Natural killer cell (primary cell): ENCODE data around the gene UBE2R2. TPM values are rescaled to one million over a fixed set of nuclear protein-coding genes. Genes with fewer than 3 reads are reported as not detected.
"Not testable (repeated sequence)": the region's sequence is repeated elsewhere in the genome, so short reads cannot be mapped to it uniquely, and the experiment has no call there.

Experiments
- ATAC-seq, 3 donors: fragments of 150-1000 bp in 2 of 3; fragments of 200-7000 bp in 1 of 3; cut with Tn5 transposase; 1 replicate in 1 of 3; 2 replicates in 2 of 3; pipeline ENCODE4 v1.10.0; 2021; ENCODE audit warnings: mild to moderate bottlenecking in 2 of 3, moderate library complexity in 2 of 3
- DNase-seq, 2 donors: peaks; one replicate each; pipeline versions ENCODE4 v3.0.0 to v3.0.0-alpha.2; 2013 to 2021; ENCODE audit warnings: mixed read lengths in 1 of 2
- H3K27ac ChIP-seq: one replicate; pipeline ENCODE4 v1.5.1; 2013; ENCODE audit warnings: mild to moderate bottlenecking, low read length
- H3K27me3 ChIP-seq: one replicate; pipeline ENCODE4 v1.6.1; 2013; ENCODE audit warnings: low read length; ENCODE audit not compliant: control insufficient read depth, insufficient read depth
- H3K36me3 ChIP-seq: one replicate; pipeline ENCODE4 v1.6.1; 2013; ENCODE audit warnings: low read length; ENCODE audit not compliant: control insufficient read depth, insufficient read depth
- H3K4me1 ChIP-seq: one replicate; pipeline ENCODE4 v1.6.1; 2013; ENCODE audit warnings: low read length; ENCODE audit not compliant: control insufficient read depth, insufficient read depth
- H3K4me3 ChIP-seq: one replicate; pipeline ENCODE4 v1.5.1; 2013; ENCODE audit warnings: low read length
- H3K9me3 ChIP-seq: one replicate; pipeline ENCODE4 v1.6.1; 2013; ENCODE audit warnings: low read length; ENCODE audit not compliant: control insufficient read depth, insufficient read depth
- H3K27ac Mint-ChIP-seq, 2 donors: one replicate each; pipeline ENCODE4 v1.8.0; 2022; ENCODE audit warnings: mild to moderate bottlenecking in 2 of 2, mixed read lengths in 2 of 2, moderate library complexity in 1 of 2
- H3K27me3 Mint-ChIP-seq, 2 donors: one replicate each; pipeline ENCODE4 v1.8.0; 2022; ENCODE audit warnings: low read depth in 2 of 2, mixed read lengths in 2 of 2
- H3K36me3 Mint-ChIP-seq: one replicate; pipeline ENCODE4 v1.8.0; 2022; ENCODE audit warnings: mixed read lengths
- H3K4me1 Mint-ChIP-seq, 2 donors: one replicate each; pipeline ENCODE4 v1.8.0; 2022; ENCODE audit warnings: mixed read lengths in 2 of 2
- H3K4me3 Mint-ChIP-seq: one replicate; pipeline ENCODE4 v1.8.0; 2022; ENCODE audit warnings: mild to moderate bottlenecking, moderate library complexity, mixed read lengths
- H3K9me3 Mint-ChIP-seq, 2 donors: one replicate each; pipeline ENCODE4 v1.8.0; 2022; ENCODE audit warnings: mixed read lengths in 2 of 2
- CTCF ChIP-seq: fragments of 200-600 bp; IDR thresholded peaks from one replicate; pipeline ENCODE4 v1.8.0; 2022; ENCODE audit warnings: antibody characterized with exemption
- WGBS: methylation state at CpG from one replicate; pipeline ENCODE4 v1.1.7; 2013; ENCODE audit warnings: missing lambda C conversion rate; ENCODE audit not compliant: insufficient coverage; 5-methylcytosine and 5-hydroxymethylcytosine counted together
- intact Hi-C: fragments of 100-400 bp; cut with micrococcal nuclease; formaldehyde crosslinking; loops from one replicate; pipeline ENCODE4 v1.14.2; 2022
- total RNA-seq, 4 donors: library from RNA; stranded (reverse); fragments of 120-200 nt in 1 of 4; gene quantifications; one replicate each; pipeline versions ENCODE4 v1.2.3 to v1.2.4, GENCODE V29; 2013 to 2022

UBE2R2 gene
- total RNA-seq, 3 donors from 2014 or later (not counting 1 experiment from before 2014, with no cell fraction given): 31.2 to 36.0 (median 31.9) TPM

GRCh38 chr9:33795819-33796218, 21.1 kb upstream of the UBE2R2 start:
- Mint-ChIP-seq H3K36me3 (no peaks in the 10 kb centered on the region), H3K4me3 (no peak overlapping the region), H3K27me3 (peaks cover 19 to 33% of the 10 kb centered on the region in 2 donors), H3K9me3 (no peaks in the 10 kb centered on the region), H3K4me1 (peaks cover 0 to 4% of the 10 kb centered on the region in 2 donors), H3K27ac (no peak overlapping the region)
- Histone ChIP-seq H3K27me3 (no peaks in the 10 kb centered on the region), H3K27ac (no peak overlapping the region), H3K4me3 (no peak overlapping the region), H3K9me3 (no peaks in the 10 kb centered on the region), H3K4me1 (no peaks in the 10 kb centered on the region), H3K36me3 (no peaks in the 10 kb centered on the region)
- no peak for TF ChIP-seq CTCF
- no peak for ATAC-seq
- intact Hi-C loops: no loop called here
- DNase-seq: no peak
- 78% methylated on average over 4 of the region's 4 CpGs for WGBS

GRCh38 chr9:33796679-33797078, 20.3 kb upstream of the UBE2R2 start:
- peaks cover 19 to 33% of the 10 kb centered on the region in 2 donors for H3K27me3 Mint-ChIP-seq
- not testable (repeated sequence) for ATAC-seq

GRCh38 chr9:33797837-33798236, 19.1 kb upstream of the UBE2R2 start:
- Histone ChIP-seq H3K27ac (no peak overlapping the region), H3K27me3 (no peaks in the 10 kb centered on the region), H3K9me3 (no peaks in the 10 kb centered on the region), H3K36me3 (no peaks in the 10 kb centered on the region), H3K4me1 (no peaks in the 10 kb centered on the region), H3K4me3 (no peak overlapping the region)
- Mint-ChIP-seq H3K36me3 (no peaks in the 10 kb centered on the region), H3K27me3 (peaks cover 17 to 36% of the 10 kb centered on the region in 2 donors), H3K27ac (no peak overlapping the region), H3K9me3 (no peaks in the 10 kb centered on the region), H3K4me3 (no peak overlapping the region), H3K4me1 (peaks cover 0 to 4% of the 10 kb centered on the region in 2 donors)
- DNase-seq (no peak), ATAC-seq (no peak)
- 84% methylated on average over 8 of the region's 8 CpGs for WGBS
- intact Hi-C loops: no loop called here
- no peak for TF ChIP-seq CTCF

More at GRCh38 chr9:33796679-33797078, 20.3 kb upstream of the UBE2R2 start:
- H3K4me1 ChIP-seq, H3K9me3 Mint-ChIP-seq, H3K27ac Mint-ChIP-seq, H3K4me3 Mint-ChIP-seq, H3K4me1 Mint-ChIP-seq, H3K27ac ChIP-seq, H3K27me3 ChIP-seq, H3K4me3 ChIP-seq, DNase-seq, H3K36me3 Mint-ChIP-seq, H3K36me3 ChIP-seq, intact Hi-C loops, H3K9me3 ChIP-seq: not testable (repeated sequence)
- 86% methylated on average over 5 of the region's 5 CpGs for WGBS

GRCh38 chr9:33798545-33798944, 18.4 kb upstream of the UBE2R2 start:
- Mint-ChIP-seq H3K27me3 (peaks cover 17 to 43% of the 10 kb centered on the region in 2 donors), H3K4me1 (peaks cover 0 to 4% of the 10 kb centered on the region in 2 donors), H3K27ac (no peak overlapping the region), H3K36me3 (no peaks in the 10 kb centered on the region), H3K9me3 (no peaks in the 10 kb centered on the region), H3K4me3 (no peak overlapping the region)
- no peak for ATAC-seq
- no peaks in the 10 kb centered on the region for H3K9me3 ChIP-seq
- no peak overlapping the region for H3K4me3 ChIP-seq
- DNase-seq: no peak
- no peaks in the 10 kb centered on the region for H3K4me1 ChIP-seq
- H3K27me3 ChIP-seq: no peaks in the 10 kb centered on the region
- 89% methylated on average over 10 of the region's 10 CpGs for WGBS
- H3K27ac ChIP-seq: no peak overlapping the region
- intact Hi-C loops: no loop called here
- no peaks in the 10 kb centered on the region for H3K36me3 ChIP-seq
- no peak for TF ChIP-seq CTCF
